GM12801 (cell line): Measurements from ENCODE around the gene CHRNG.

ENCODE experiments used
- CTCF ChIP-seq: IDR thresholded peaks from one replicate; pipeline ENCODE4 v1.5.1; 2011; ENCODE audit warnings: control low read depth; ENCODE audit not compliant: insufficient read length; ENCODE audit errors: extremely low read depth

The CHRNG gene

GRCh38 chr2:232544674-232545073 is 5.2 kb downstream of the CHRNG start:
- no peak for TF ChIP-seq CTCF

GRCh38 chr2:232545511-232546375 is 6.3 kb downstream of the CHRNG start:
- no peak for TF ChIP-seq CTCF

- no peak for TF ChIP-seq CTCF
Observed at GRCh38 chr2:232547991-232548390, 8.5 kb downstream of the CHRNG start.

GRCh38 chr2:232549655-232550353 is 10.3 kb downstream of the CHRNG start:
- TF ChIP-seq CTCF: no peak

- no peak for TF ChIP-seq CTCF
Observed at GRCh38 chr2:232550354-232551249, 11.1 kb downstream of the CHRNG start, which contains the start of the genes EIF4E2 and TIGD1. TSS of gene EIF4E2 (plus strand) at chr2:232550689. CDS start at chr2:232550725, 36 bp downstream. TSS of gene TIGD1 (minus strand) at chr2:232550557. CDS start at chr2:232549882, 675 bp downstream.

- no peak for TF ChIP-seq CTCF
Observed at GRCh38 chr2:232551250-232551638, 11.8 kb downstream of the CHRNG start.

GRCh38 chr2:232551776-232552175 is 12.3 kb downstream of the CHRNG start:
- no peak for TF ChIP-seq CTCF
